DOHH2 (cell line): Measurements from ENCODE around the gene RFESD.

Experiments
- H3F3A ChIP-seq: fragments of 200-600 bp; sonication (generic), shearing (Covaris generic); 2 replicates; pipeline ENCODE4 v1.6.0; 2016; ENCODE audit warnings: antibody characterized with exemption, mild to moderate bottlenecking; ENCODE audit not compliant: control insufficient read depth, insufficient read depth
- H3K27ac ChIP-seq: fragments of 200-600 bp; sonication (generic); 2 replicates; pipeline ENCODE4 v1.5.1; 2014; ENCODE audit warnings: low read depth, mild to moderate bottlenecking, low read length, moderate library complexity
- H3K27me3 ChIP-seq: fragments of 200-600 bp; sonication (generic); 2 replicates; pipeline ENCODE4 v1.6.1; 2014; ENCODE audit warnings: mild to moderate bottlenecking, low read length, mixed read lengths; ENCODE audit not compliant: control insufficient read depth
- H3K36me3 ChIP-seq: fragments of 200-600 bp; sonication (generic); 2 replicates; pipeline ENCODE4 v1.6.1; 2014; ENCODE audit warnings: mild to moderate bottlenecking, low read length, moderate library complexity, mixed read lengths; ENCODE audit not compliant: control insufficient read depth
- H3K4me1 ChIP-seq: fragments of 200-600 bp; sonication (generic); 2 replicates; pipeline ENCODE4 v1.6.1; 2014; ENCODE audit warnings: mild to moderate bottlenecking, low read length, mixed read lengths; ENCODE audit not compliant: control insufficient read depth
- H3K4me2 ChIP-seq: fragments of 200-600 bp; sonication (generic); 2 replicates; pipeline ENCODE4 v1.6.0; 2014; ENCODE audit warnings: mild to moderate bottlenecking, low read length, moderate library complexity
- H3K4me3 ChIP-seq: fragments of 200-600 bp; sonication (generic); 2 replicates; pipeline ENCODE4 v1.5.1; 2014; ENCODE audit warnings: mild to moderate bottlenecking, low read length, mixed read lengths
- H3K79me2 ChIP-seq: fragments of 200-600 bp; sonication (generic); 2 replicates; pipeline ENCODE4 v1.6.1; 2014; ENCODE audit warnings: mild to moderate bottlenecking, low read length, mixed read lengths; ENCODE audit not compliant: control insufficient read depth
- H3K9me2 ChIP-seq: fragments of 200-600 bp; sonication (generic); replicated peaks from 2 replicates; pipeline ENCODE4 v1.6.1; 2014; ENCODE audit warnings: mild to moderate bottlenecking, low read length, mixed read lengths; ENCODE audit not compliant: control insufficient read depth
- H3K9me3 ChIP-seq: fragments of 200-600 bp; sonication (generic); 2 replicates; pipeline ENCODE4 v1.6.1; 2014; ENCODE audit warnings: antibody characterized with exemption, low read length, mixed read lengths; ENCODE audit not compliant: control insufficient read depth, insufficient read depth
- H4K20me1 ChIP-seq: fragments of 200-600 bp; sonication (generic); 2 replicates; pipeline ENCODE4 v1.6.0; 2014; ENCODE audit warnings: low read depth, mild to moderate bottlenecking, antibody characterized with exemption, low read length, moderate library complexity; ENCODE audit not compliant: control insufficient read depth, insufficient read depth
- CTCF ChIP-seq: fragments of 200-600 bp; sonication (generic); IDR thresholded peaks from one replicate; pipeline ENCODE4 v1.5.1; 2014; ENCODE audit warnings: antibody characterized with exemption, mild to moderate bottlenecking, low read depth, low read length; ENCODE audit not compliant: poor library complexity, severe bottlenecking
- EZH2phosphoT487 ChIP-seq: fragments of 200-600 bp; sonication (generic); IDR thresholded peaks from 2 replicates; pipeline ENCODE4 v1.6.1; 2017; ENCODE audit warnings: borderline replicate concordance, mild to moderate bottlenecking, antibody characterized with exemption, low read length, moderate library complexity, mixed read lengths

Gene RFESD

GRCh38 chr5:95605786-95606185 is 40.8 kb upstream of the RFESD start:
- no peaks in the 10 kb centered on the region; the same call in 1 of the 2 replicates for H3K36me3 ChIP-seq
- H3K27ac ChIP-seq, result no peak overlapping the region
- no peaks in the 10 kb centered on the region for H4K20me1 ChIP-seq
- no peaks in the 10 kb centered on the region for H3K27me3 ChIP-seq
- no peaks in the 10 kb centered on the region for H3K9me3 ChIP-seq
- H3K4me3 ChIP-seq, result no peak overlapping the region
- H3K4me1 ChIP-seq, result no peaks in the 10 kb centered on the region
- no peak overlapping the region for H3K4me2 ChIP-seq
- no peaks in the 10 kb centered on the region for H3K79me2 ChIP-seq
- no peaks in the 10 kb centered on the region for H3K9me2 ChIP-seq
- H3F3A ChIP-seq, result no peaks in the 10 kb centered on the region
- TF ChIP-seq EZH2phosphoT487, result no peak
- TF ChIP-seq CTCF, result no peak

GRCh38 chr5:95606419-95606818 is 40.2 kb upstream of the RFESD start:
- no peaks in the 10 kb centered on the region for H3F3A ChIP-seq
- no peaks in the 10 kb centered on the region for H4K20me1 ChIP-seq
- TF ChIP-seq CTCF (no peak), EZH2phosphoT487 (no peak)
- H3K27me3 ChIP-seq, result no peaks in the 10 kb centered on the region
- no peak overlapping the region for H3K4me2 ChIP-seq
- no peaks in the 10 kb centered on the region for H3K4me1 ChIP-seq
- no peaks in the 10 kb centered on the region for H3K9me2 ChIP-seq
- H3K27ac ChIP-seq, result no peak overlapping the region
- no peaks in the 10 kb centered on the region; the same call in 1 of the 2 replicates for H3K36me3 ChIP-seq
- no peak overlapping the region for H3K4me3 ChIP-seq
- no peaks in the 10 kb centered on the region for H3K9me3 ChIP-seq
- no peaks in the 10 kb centered on the region for H3K79me2 ChIP-seq

GRCh38 chr5:95609711-95610110 is 36.9 kb upstream of the RFESD start:
- Histone ChIP-seq H3K4me1 (no peaks in the 10 kb centered on the region), H3K9me3 (no peaks in the 10 kb centered on the region), H3K4me2 (no peak overlapping the region), H3K27ac (no peak overlapping the region), H3K79me2 (no peaks in the 10 kb centered on the region), H3K4me3 (no peak overlapping the region), H3F3A (no peaks in the 10 kb centered on the region), H4K20me1 (no peaks in the 10 kb centered on the region), H3K27me3 (no peaks in the 10 kb centered on the region), H3K36me3 (no peaks in the 10 kb centered on the region), H3K9me2 (no peaks in the 10 kb centered on the region)
- TF ChIP-seq CTCF, result no peak
- no peak for TF ChIP-seq EZH2phosphoT487

- H3F3A ChIP-seq, result no peaks in the 10 kb centered on the region
- H4K20me1 ChIP-seq, result no peaks in the 10 kb centered on the region
- H3K79me2 ChIP-seq, result no peaks in the 10 kb centered on the region
- no peaks in the 10 kb centered on the region for H3K4me1 ChIP-seq
- H3K9me3 ChIP-seq, result no peaks in the 10 kb centered on the region
- no peak overlapping the region for H3K4me3 ChIP-seq
- no peaks in the 10 kb centered on the region for H3K9me2 ChIP-seq
- no peaks in the 10 kb centered on the region for H3K36me3 ChIP-seq
- TF ChIP-seq EZH2phosphoT487, result no peak
- no peak for TF ChIP-seq CTCF
- no peaks in the 10 kb centered on the region for H3K27me3 ChIP-seq
- H3K27ac ChIP-seq, result no peak overlapping the region
- H3K4me2 ChIP-seq, result no peak overlapping the region
These were observed 36.0 kb upstream of the RFESD start for GRCh38 chr5:95610546-95610945.
